Lower leg skin (tissue), 4 donors: ENCODE data around the gene TRPV2. TPM values are rescaled to one million over a fixed set of nuclear protein-coding genes. Genes with fewer than 3 reads are reported as not detected.

Experiments used
- DNase-seq, 2 donors: peaks; one replicate each; pipeline ENCODE4 v3.0.0-alpha.2; 2019; ENCODE audit warnings: low spot score in 2 of 2
- H3K4me3 ChIP-seq: fragments of 200-600 bp; sonication (generic); 2 replicates; pipeline ENCODE4 v1.5.1; 2017; ENCODE audit warnings: mild to moderate bottlenecking, low read depth; ENCODE audit not compliant: poor library complexity, severe bottlenecking
- POLR2A ChIP-seq, 2 donors: fragments of 450-650 bp; IDR thresholded peaks; one replicate each; pipeline ENCODE4 v1.6.1; 2016 to 2017; ENCODE audit warnings: antibody characterized with exemption in 2 of 2, mild to moderate bottlenecking in 1 of 2, moderate library complexity in 1 of 2
- WGBS, 2 donors: methylation state at CpG; one replicate each; pipeline ENCODE4 v1.1.5; 2018; 5-methylcytosine and 5-hydroxymethylcytosine counted together
- intact Hi-C: fragments of 100-400 bp; cut with DNase I; formaldehyde crosslinking; loops from one replicate; pipeline ENCODE4 v1.15.0; 2023; ENCODE audit warnings: low total_unique reads
- total RNA-seq, 4 donors: library from RNA; depleted of rRNA; stranded (reverse); fragments of >200 nt; gene quantifications; one replicate each; pipeline ENCODE4 v1.1.0, GENCODE V29; 2016
- TF ChIP-seq, protein P1 (sequence below), 3 donors: fragments of 450-650 bp; IDR thresholded peaks; one replicate each; pipeline ENCODE4 v1.5.1; 2016; ENCODE audit warnings: antibody characterized with exemption in 3 of 3, mild to moderate bottlenecking in 3 of 3, moderate library complexity in 2 of 3

TRPV2 gene
- total RNA-seq, 4 donors from 2014 or later, result 3.3 to 8.9 (median 6.9) TPM

- 91 to 94% methylated on average over 9 of the region's 10 CpGs for WGBS, 2 donors
- intact Hi-C loops, result no loop called here
Observed at GRCh38 chr17:16423226-16423872, 8.0 kb downstream of the TRPV2 start.

DNA sequence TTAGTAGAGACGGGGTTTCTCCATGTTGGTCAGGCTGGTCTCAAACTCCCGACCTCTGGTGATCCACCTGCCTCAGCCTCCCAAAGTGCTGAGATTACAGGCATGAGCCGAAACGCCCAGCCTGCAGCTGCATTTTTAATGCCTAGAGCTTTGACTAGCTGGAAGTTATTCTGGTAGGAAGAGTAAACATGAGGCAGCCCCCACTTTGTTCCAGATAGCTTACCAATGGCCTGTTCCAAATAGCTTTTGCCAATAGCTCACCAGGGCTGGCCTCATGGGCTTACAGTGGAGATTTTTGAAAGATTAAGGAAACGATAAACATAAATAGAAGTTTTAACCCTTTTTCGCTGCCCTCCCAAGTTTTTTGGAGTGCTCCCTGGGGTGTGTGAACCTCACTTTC lies 9.8 kb downstream of the TRPV2 start:
- WGBS, 2 donors, result 68 to 76% methylated on average over 6 of the region's 6 CpGs
- H3K4me3 ChIP-seq, result no peak overlapping the region
- no peak for DNase-seq
- TF ChIP-seq, protein P1, sequence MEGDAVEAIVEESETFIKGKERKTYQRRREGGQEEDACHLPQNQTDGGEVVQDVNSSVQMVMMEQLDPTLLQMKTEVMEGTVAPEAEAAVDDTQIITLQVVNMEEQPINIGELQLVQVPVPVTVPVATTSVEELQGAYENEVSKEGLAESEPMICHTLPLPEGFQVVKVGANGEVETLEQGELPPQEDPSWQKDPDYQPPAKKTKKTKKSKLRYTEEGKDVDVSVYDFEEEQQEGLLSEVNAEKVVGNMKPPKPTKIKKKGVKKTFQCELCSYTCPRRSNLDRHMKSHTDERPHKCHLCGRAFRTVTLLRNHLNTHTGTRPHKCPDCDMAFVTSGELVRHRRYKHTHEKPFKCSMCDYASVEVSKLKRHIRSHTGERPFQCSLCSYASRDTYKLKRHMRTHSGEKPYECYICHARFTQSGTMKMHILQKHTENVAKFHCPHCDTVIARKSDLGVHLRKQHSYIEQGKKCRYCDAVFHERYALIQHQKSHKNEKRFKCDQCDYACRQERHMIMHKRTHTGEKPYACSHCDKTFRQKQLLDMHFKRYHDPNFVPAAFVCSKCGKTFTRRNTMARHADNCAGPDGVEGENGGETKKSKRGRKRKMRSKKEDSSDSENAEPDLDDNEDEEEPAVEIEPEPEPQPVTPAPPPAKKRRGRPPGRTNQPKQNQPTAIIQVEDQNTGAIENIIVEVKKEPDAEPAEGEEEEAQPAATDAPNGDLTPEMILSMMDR (IDR thresholded peaks at IDR 0.05), result no peak
- TF ChIP-seq POLR2A (IDR thresholded peaks at IDR 0.05), result no peak
- intact Hi-C loops, result no loop called here

More at GRCh38 chr17:16423226-16423872, 8.0 kb downstream of the TRPV2 start:
- no peak overlapping the region for H3K4me3 ChIP-seq
- TF ChIP-seq POLR2A (IDR thresholded peaks at IDR 0.05), result no peak
- TF ChIP-seq, protein P1 (IDR thresholded peaks at IDR 0.05), result no peak
- no peak for DNase-seq

DNA sequence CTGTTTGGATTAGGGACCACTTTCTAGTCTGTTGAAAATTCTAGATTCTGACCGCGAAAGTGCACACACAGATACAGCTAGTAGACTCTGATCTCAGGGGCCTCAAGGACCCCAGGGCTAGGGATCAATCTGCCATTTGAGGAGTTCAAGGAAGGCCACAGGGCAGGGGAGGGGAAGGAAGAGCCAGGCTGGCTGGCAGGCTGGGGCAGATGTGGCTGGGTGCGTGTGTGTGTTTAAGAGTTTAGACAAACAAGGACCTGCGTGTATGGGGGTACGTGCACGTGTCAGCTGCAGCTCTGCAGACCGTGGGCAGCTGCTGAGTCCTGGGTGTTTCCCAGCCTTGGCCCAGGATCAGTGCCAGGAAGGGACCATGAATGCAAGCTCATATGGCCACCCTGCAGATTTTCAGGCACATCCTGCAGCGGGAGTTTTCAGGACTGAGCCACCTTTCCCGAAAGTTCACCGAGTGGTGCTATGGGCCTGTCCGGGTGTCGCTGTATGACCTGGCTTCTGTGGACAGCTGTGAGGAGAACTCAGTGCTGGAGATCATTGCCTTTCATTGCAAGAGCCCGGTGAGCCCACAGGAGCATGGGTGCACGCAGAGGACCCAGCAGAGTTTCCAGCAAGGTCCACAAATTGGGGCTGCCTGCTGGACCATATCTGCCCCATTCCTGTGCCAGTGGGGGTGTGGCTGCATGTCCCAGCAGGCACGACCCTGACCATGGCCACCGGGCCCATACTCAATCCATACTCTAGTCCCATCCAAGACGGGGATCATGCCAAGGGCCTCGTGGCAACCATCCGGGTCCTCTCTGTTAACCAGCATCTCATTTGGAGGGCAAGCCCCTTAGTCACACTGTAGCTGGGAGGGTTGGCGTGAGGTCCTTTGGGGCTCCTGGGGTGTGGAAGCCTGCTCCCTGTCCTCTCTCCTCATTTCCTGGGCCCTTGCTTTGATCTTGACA lies 10.6 kb downstream of the TRPV2 start:
- intact Hi-C loops, result no loop called here
- 80 to 83% methylated on average over 19 to 20 of the region's 20 CpGs for WGBS, 2 donors

GRCh38 chr17:16427020-16427419 lies 11.6 kb downstream of the TRPV2 start:
- WGBS, 2 donors, result 88 to 95% methylated on average over 3 of the region's 3 CpGs
- intact Hi-C loops, result no loop called here
- TF ChIP-seq, protein P1 (IDR thresholded peaks at IDR 0.05), result no peak
- no peak for TF ChIP-seq POLR2A (IDR thresholded peaks at IDR 0.05)

More for the DNA sequence above, 10.6 kb downstream of the TRPV2 start:
- H3K4me3 ChIP-seq, result no peak overlapping the region
- TF ChIP-seq POLR2A (IDR thresholded peaks at IDR 0.05), result no peak
- TF ChIP-seq, protein P1 (IDR thresholded peaks at IDR 0.05), result no peak
- no peak for DNase-seq

GRCh38 chr17:16428098-16428882 lies 12.9 kb downstream of the TRPV2 start:
- DNase-seq, result no peak
- WGBS, 2 donors, result 66 to 69% methylated on average over 15 of the region's 15 CpGs
- TF ChIP-seq, protein P1 (IDR thresholded peaks at IDR 0.05), result no peak
- no peak for TF ChIP-seq POLR2A (IDR thresholded peaks at IDR 0.05)
- no peak overlapping the region for H3K4me3 ChIP-seq
- intact Hi-C loops, result no loop called here

More at GRCh38 chr17:16427020-16427419, 11.6 kb downstream of the TRPV2 start:
- no peak overlapping the region for H3K4me3 ChIP-seq
- no peak for DNase-seq
